K562 (cell line): ENCODE measurements around the gene KASH5. TPM values are rescaled to one million over a fixed set of nuclear protein-coding genes. Genes with fewer than 3 reads are reported as not detected.

Experiments used
- ETS2 ChIP-seq: IDR thresholded peaks from 2 replicates; pipeline ENCODE4 v1.6.1; 2016; ENCODE audit warnings: borderline replicate concordance, missing genetic modification characterization, mild to moderate bottlenecking, moderate library complexity, missing compliant biosample characterization; ENCODE audit not compliant: poor library complexity, severe bottlenecking
- FOXK1 ChIP-seq: sonication (generic); formaldehyde crosslinking; IDR thresholded peaks from 2 replicates; pipeline ENCODE4 v1.8.0; 2022; ENCODE audit warnings: missing genetic modification reagents, mild to moderate bottlenecking, borderline replicate concordance
- HOMEZ ChIP-seq: fragments of 250-450 bp; sonication (Bioruptor Pico); IDR thresholded peaks from 2 replicates; pipeline ENCODE4 v1.4.0; 2020; ENCODE audit warnings: mild to moderate bottlenecking, moderate library complexity
- MCM3 ChIP-seq: fragments of 450-650 bp; IDR thresholded peaks from 2 replicates; pipeline ENCODE4 v1.6.1; 2016
- MCM5 ChIP-seq: fragments of 450-650 bp; IDR thresholded peaks from 2 replicates; pipeline ENCODE4 v1.6.1; 2016; ENCODE audit warnings: low read depth
- MYC ChIP-seq, 2 experiments: fragments of 250-450 bp in 1 of 2; sonication (Bioruptor Pico) in 1 of 2; IDR thresholded peaks; 2 replicates each; pipeline versions ENCODE4 v1.5.1 to v1.6.1; 2012 to 2021; ENCODE audit warnings: low read depth in 2 of 2, borderline replicate concordance in 1 of 2, improper control_type of control experiment in 1 of 2, low read length in 1 of 2, mild to moderate bottlenecking in 1 of 2, moderate library complexity in 1 of 2
- NR0B1 ChIP-seq: fragments of 450-650 bp; IDR thresholded peaks from one replicate; pipeline ENCODE4 v1.6.1; 2018; ENCODE audit warnings: mild to moderate bottlenecking, moderate library complexity; ENCODE audit not compliant: partially characterized antibody
- PCBP1 ChIP-seq: fragments of 200-400 bp; formaldehyde crosslinking; IDR thresholded peaks from 2 replicates; pipeline ENCODE4 v1.6.1; 2018; ENCODE audit warnings: mild to moderate bottlenecking, low read depth, low read length; ENCODE audit not compliant: poor library complexity, severe bottlenecking
- PTBP1 ChIP-seq: fragments of 200-400 bp; formaldehyde crosslinking; IDR thresholded peaks from 2 replicates; pipeline ENCODE4 v1.6.1; 2017; ENCODE audit warnings: low read depth, low read length
- RB1 ChIP-seq: fragments of 450-650 bp; IDR thresholded peaks from 2 replicates; pipeline ENCODE4 v1.6.1; 2017; ENCODE audit warnings: low read depth, mild to moderate bottlenecking
- RFX1 ChIP-seq: fragments of 450-650 bp; IDR thresholded peaks from 2 replicates; pipeline ENCODE4 v1.6.1; 2016; ENCODE audit warnings: mild to moderate bottlenecking, moderate library complexity
- SMARCC2 ChIP-seq: fragments of 450-650 bp; IDR thresholded peaks from 2 replicates; pipeline ENCODE4 v1.6.1; 2017; ENCODE audit warnings: antibody characterized with exemption, moderate library complexity, mild to moderate bottlenecking, low read depth
- SP1 ChIP-seq: sonication (generic); formaldehyde crosslinking; IDR thresholded peaks from 2 replicates; pipeline ENCODE4 v1.8.1; 2022; ENCODE audit warnings: mild to moderate bottlenecking, missing genetic modification reagents
- TFAP4 ChIP-seq: sonication (generic); formaldehyde crosslinking; IDR thresholded peaks from 2 replicates; pipeline ENCODE4 v1.8.0; 2022; ENCODE audit warnings: missing genetic modification reagents, mild to moderate bottlenecking, moderate library complexity, borderline replicate concordance
- THRAP3 ChIP-seq: fragments of 450-650 bp; IDR thresholded peaks from 2 replicates; pipeline ENCODE4 v1.6.1; 2016; ENCODE audit warnings: mild to moderate bottlenecking, inconsistent platforms, borderline replicate concordance
- TOE1 ChIP-seq, 2 experiments: fragments of 450-650 bp in 1 of 2; sonication (generic) in 1 of 2; formaldehyde crosslinking in 1 of 2; IDR thresholded peaks; 2 replicates each; pipeline versions ENCODE4 v1.7.1 to v1.8.0; 2016 to 2022; ENCODE audit warnings: borderline replicate concordance in 2 of 2, mild to moderate bottlenecking in 2 of 2, antibody characterized with exemption in 1 of 2, inconsistent platforms in 1 of 2, low read depth in 1 of 2, missing genetic modification reagents in 1 of 2, moderate library complexity in 1 of 2
- ZBED1 ChIP-seq: IDR thresholded peaks from 2 replicates; pipeline ENCODE4 v1.6.1; 2014
- ZFP30 ChIP-seq: fragments of 250-450 bp; sonication (Bioruptor Pico); IDR thresholded peaks from 2 replicates; pipeline ENCODE4 v1.8.0; 2022; ENCODE audit warnings: moderate library complexity, mild to moderate bottlenecking, inconsistent platforms, borderline replicate concordance
- ZNF24 ChIP-seq: fragments of 450-650 bp; IDR thresholded peaks from 2 replicates; pipeline ENCODE4 v1.6.1; 2016
- ZNF263 ChIP-seq: sonication (generic); formaldehyde crosslinking; IDR thresholded peaks from 2 replicates; pipeline ENCODE4 v1.8.0; 2022; ENCODE audit warnings: mild to moderate bottlenecking, missing genetic modification reagents, borderline replicate concordance
- polyA plus RNA-seq, 8 experiments: library from polyadenylated mRNA; depleted of rRNA in 4 of 8; stranded (reverse) in 5 of 8; unstranded in 3 of 8; fragments of >200 nt; fragmentation: Nextera tagmentation in 2 of 8; fragmentation: Illumina TruSeq in 1 of 8; extraction: Ambion mirVana in 2 of 8; extraction: Trizol in 1 of 8; gene quantifications; 2 replicates each; pipeline versions ENCODE4 v1.2.1 to v1.2.3, GENCODE V29; 2011 to 2014; ENCODE audit warnings: inconsistent platforms in 1 of 8, missing spikeins in 1 of 8
- total RNA-seq, 7 experiments: library from RNA; depleted of rRNA in 6 of 7; stranded (reverse); fragments of >200 nt in 6 of 7; fragmentation: Illumina TruSeq in 2 of 7; extraction: Trizol in 2 of 7; gene quantifications; 2 replicates each; pipeline versions ENCODE4 v1.2.1 to v1.2.3, GENCODE V29; 2011 to 2021; ENCODE audit warnings: low replicate concordance in 1 of 7

The KASH5 gene
- total and polyA plus RNA-seq, 9 of the 15 experiments (the other 6 are each of a cell fraction or from before 2014, with no cell fraction given): 0.07 to 0.84 (median 0.34) TPM; not detected in 1

GRCh38 chr19:49425922-49426592 lies 38.0 kb downstream of the KASH5 start (continued):
- TF ChIP-seq PCBP1: no peak
- no peak for TF ChIP-seq NR0B1
- no peak for TF ChIP-seq SMARCC2
- TF ChIP-seq MCM3: no peak
- no peak for TF ChIP-seq ZNF24
- peak; percentile 56; the same call in 1 of the 2 replicates for TF ChIP-seq RB1
- TF ChIP-seq RFX1: no peak
- no peak for TF ChIP-seq HOMEZ (CRISPR knock-in tag)
- no peak for TF ChIP-seq ZBED1
- peak; percentile 88 for TF ChIP-seq TOE1 (IDR thresholded peaks at IDR 0.05; ENCODE audit: borderline replicate concordance)
- TF ChIP-seq TOE1 (CRISPR knock-in tag; IDR thresholded peaks at IDR 0.05; ENCODE audit: borderline replicate concordance, low read depth): no peak
- TF ChIP-seq FOXK1 (CRISPR knock-in tag): no peak
- peak; percentile 94 for TF ChIP-seq ZNF263 (CRISPR knock-in tag)
- peak; percentile 71 for TF ChIP-seq SP1 (CRISPR knock-in tag)
- no peak for TF ChIP-seq ETS2
- TF ChIP-seq MYC (IDR thresholded peaks at IDR 0.05; ENCODE audit: low read depth, low read length): no peak
- TF ChIP-seq MYC (CRISPR knock-in tag; IDR thresholded peaks at IDR 0.05; ENCODE audit: borderline replicate concordance, low read depth): no peak
- no peak for TF ChIP-seq PTBP1
- TF ChIP-seq THRAP3: no peak
- peak; percentile 53; the same call in 1 of the 2 replicates for TF ChIP-seq TFAP4 (CRISPR knock-in tag)
- TF ChIP-seq ZFP30: no peak
- TF ChIP-seq MCM5: no peak
